GM12878 (cell line): ENCODE results near the gene KRTAP9-1. TPM values are rescaled to one million over a fixed set of nuclear protein-coding genes. Genes with fewer than 3 reads are reported as not detected.

Experiments
- ATAC-seq: fragments of 200-7000 bp; cut with Tn5 transposase; 3 replicates; pipeline ENCODE4 v1.9.1; 2020; ENCODE audit warnings: mild to moderate bottlenecking, moderate library complexity
- BruUV-seq: library from RNA; stranded (reverse); fragments of 400-500 nt; replicated peaks from 2 replicates; lab custom pipeline; 2021; lab: Mats Ljungman, UMichigan
- CTCF ChIA-PET: fragments of 300-600 bp; sonication (Branson Sonifier 250); formaldehyde crosslinking; extraction: SDS; loops from one replicate; lab custom pipeline; 2021; ENCODE audit warnings: inconsistent platforms; lab: Yijun Ruan, JAX
- POLR2A ChIA-PET: fragments of 350-600 bp; formaldehyde crosslinking; extraction: SDS; loops from one replicate; lab custom pipeline; 2021; ENCODE audit warnings: inconsistent platforms; lab: Charles Lee
- RAD21 ChIA-PET: fragments of 300-600 bp; sonication (Branson Sonifier 250); formaldehyde crosslinking; loops from one replicate; lab custom pipeline; 2023; ENCODE audit warnings: antibody characterized with exemption; ENCODE audit not compliant: unreplicated experiment; lab: Charles Lee
- SMC1A ChIA-PET: fragments of 300-600 bp; sonication (Branson Sonifier 250); formaldehyde crosslinking; loops from one replicate; lab custom pipeline; 2023; ENCODE audit not compliant: unreplicated experiment, uncharacterized antibody; lab: Charles Lee
- DNase-seq: peaks from one replicate; pipeline ENCODE4 v3.0.0-alpha.2; 2011; ENCODE audit warnings: low read depth, low spot score
- FAIRE-seq: peaks from 3 replicates; lab custom pipeline; 2011; peaks lifted over from hg19 to GRCh38; lab: Jason Lieb, UNC
- H2AFZ ChIP-seq: 2 replicates; pipeline ENCODE4 v1.6.0; 2011; ENCODE audit warnings: low read depth, low read length, control low read depth; ENCODE audit not compliant: control insufficient read depth
- H3K27ac ChIP-seq: 2 replicates; pipeline ENCODE4 v1.5.1; 2011; ENCODE audit warnings: control low read depth; ENCODE audit not compliant: control insufficient read depth, insufficient read depth
- H3K27me3 ChIP-seq, 2 experiments: replicated peaks in 1 of 2; 2 replicates each; pipeline versions ENCODE4 v1.6.0 to v1.6.1; 2011; ENCODE audit warnings: low read length in 1 of 2; ENCODE audit not compliant: control insufficient read depth in 2 of 2, insufficient read depth in 2 of 2
- H3K36me3 ChIP-seq, 2 experiments: 2 replicates each; pipeline ENCODE4 v1.5.1; 2011; ENCODE audit warnings: low read length in 1 of 2; ENCODE audit not compliant: control insufficient read depth in 2 of 2, insufficient read depth in 2 of 2
- H3K4me1 ChIP-seq: 2 replicates; pipeline ENCODE4 v1.6.1; 2011; ENCODE audit warnings: mild to moderate bottlenecking, low read length, moderate library complexity, mixed read lengths; ENCODE audit not compliant: control insufficient read depth, insufficient read depth
- H3K4me2 ChIP-seq: 2 replicates; pipeline ENCODE4 v1.6.0; 2011; ENCODE audit warnings: control low read depth; ENCODE audit not compliant: control insufficient read depth, insufficient read depth
- H3K4me3 ChIP-seq: fragments of 200-600 bp; sonication (generic); 2 replicates; pipeline ENCODE4 v1.5.1; 2016
- H3K79me2 ChIP-seq: 2 replicates; pipeline ENCODE4 v1.6.0; 2011; ENCODE audit warnings: low read length; ENCODE audit not compliant: control insufficient read depth, insufficient read depth
- H3K9ac ChIP-seq: 2 replicates; pipeline ENCODE4 v1.8.0; 2011; ENCODE audit warnings: low read length, control low read depth, mixed read lengths; ENCODE audit not compliant: control insufficient read depth, insufficient read depth
- H3K9me3 ChIP-seq: replicated peaks from 3 replicates; pipeline ENCODE4 v1.5.1; 2011; ENCODE audit warnings: mild to moderate bottlenecking, low read length; ENCODE audit not compliant: control insufficient read depth, insufficient read depth
- H4K20me1 ChIP-seq: 2 replicates; pipeline ENCODE4 v1.6.0; 2011; ENCODE audit not compliant: control insufficient read depth, insufficient read depth
- BHLHE40 ChIP-seq, 2 experiments: fragments of 450-650 bp in 1 of 2; IDR thresholded peaks; 2 replicates each; pipeline ENCODE4 v1.6.1; 2011 to 2017; ENCODE audit warnings: low read depth in 2 of 2, borderline replicate concordance in 1 of 2, improper control_type of control experiment in 1 of 2, low read length in 1 of 2, mild to moderate bottlenecking in 1 of 2
- ELK1 ChIP-seq: IDR thresholded peaks from 2 replicates; pipeline ENCODE4 v1.6.1; 2012; ENCODE audit warnings: low read depth, low read length, improper control_type of control experiment
- FOXK2 ChIP-seq: fragments of 450-650 bp; IDR thresholded peaks from 2 replicates; pipeline ENCODE4 v1.6.1; 2017; ENCODE audit warnings: mild to moderate bottlenecking, moderate library complexity
- HDAC2 ChIP-seq: fragments of 200-600 bp; sonication (generic); IDR thresholded peaks from 2 replicates; pipeline ENCODE4 v1.6.1; 2017
- YY1 ChIP-seq: IDR thresholded peaks from 2 replicates; pipeline ENCODE4 v1.6.1; 2011; ENCODE audit warnings: low read depth, mild to moderate bottlenecking, low read length
- ZBTB40 ChIP-seq: fragments of 450-650 bp; IDR thresholded peaks from 2 replicates; pipeline ENCODE4 v1.6.1; 2016; ENCODE audit warnings: mild to moderate bottlenecking, moderate library complexity, borderline replicate concordance
- ZNF622 ChIP-seq: fragments of 450-650 bp; IDR thresholded peaks from 2 replicates; pipeline ENCODE4 v1.6.1; 2017; ENCODE audit warnings: mild to moderate bottlenecking, inconsistent platforms
- WGBS: methylation state at CpG from one replicate; pipeline ENCODE4 v1.1.6; 2016; ENCODE audit warnings: low lambda C conversion rate; ENCODE audit not compliant: insufficient replicate concordance, insufficient coverage; ENCODE audit errors: missing lambda C conversion rate; 5-methylcytosine and 5-hydroxymethylcytosine counted together
- in situ Hi-C: fragments of 300-500 bp; cut with MboI; formaldehyde crosslinking; loops from 9 replicates; pipeline ENCODE4 v1.14.3; 2018; ENCODE audit warnings: mixed read lengths
- intact Hi-C: fragments of 100-400 bp; cut with micrococcal nuclease; formaldehyde crosslinking; loops from one replicate; pipeline ENCODE4 v1.14.2; 2022; ENCODE audit not compliant: unreplicated experiment
- polyA plus RNA-seq, 11 experiments: library from polyadenylated mRNA; depleted of rRNA in 4 of 11; unstranded in 6 of 11; stranded (reverse) in 5 of 11; fragments of >200 nt; fragmentation: Nextera tagmentation in 4 of 11; fragmentation: Illumina TruSeq in 1 of 11; extraction: Ambion mirVana in 4 of 11; extraction: Trizol in 1 of 11; gene quantifications; 1 replicate in 1 of 11; 2 replicates in 10 of 11; pipeline versions ENCODE4 v1.2.1 to v1.2.3, GENCODE V29; 2011 to 2016; ENCODE audit warnings: inconsistent platforms in 2 of 11, missing spikeins in 2 of 11, low read depth in 1 of 11
- total RNA-seq, 4 experiments: library from RNA; depleted of rRNA in 3 of 4; stranded (reverse); fragments of >200 nt in 3 of 4; fragmentation: Illumina TruSeq in 1 of 4; extraction: Trizol in 1 of 4; gene quantifications; 2 replicates each; pipeline versions ENCODE4 v1.2.1 to v1.2.3, GENCODE V29; 2013 to 2021

Gene KRTAP9-1
- total and polyA plus RNA-seq, 10 of the 15 experiments (the other 5 are each of a cell fraction or from before 2014, with no cell fraction given) = not detected

- SMC1A ChIA-PET = no interaction called here
- CTCF ChIA-PET = no interaction called here
- Histone ChIP-seq H4K20me1 (no peaks in the 10 kb centered on the region), H3K79me2 (no peaks in the 10 kb centered on the region)
- POLR2A ChIA-PET = no interaction called here
- in situ Hi-C loops = no loop called here
- TF ChIP-seq BHLHE40 (IDR thresholded peaks at IDR 0.05; ENCODE audit: borderline replicate concordance in 1 of 2, low read depth in 2 of 2, low read length in 1 of 2) (no peak), FOXK2 (no peak), HDAC2 (no peak), ZBTB40 (no peak), ZNF622 (no peak), ELK1 (no peak), YY1 (no peak)
- TF ChIP-seq, all 136 proteins: peak for 0
- no peak overlapping the region for H3K4me2 ChIP-seq
- no peak for DNase-seq
- WGBS = 14% methylated on average over 7 of the region's 7 CpGs
- no TSS peak for BruUV-seq
- no peak for FAIRE-seq
- ATAC-seq = no peak
- no peak overlapping the region for H3K4me3 ChIP-seq
- H3K27me3 ChIP-seq = no peaks in the 10 kb centered on the region; a peak in 1 of 4 replicates
- no peak overlapping the region for H2AFZ ChIP-seq
- no peak overlapping the region for H3K27ac ChIP-seq
- intact Hi-C loops = no loop called here
- H3K9me3 ChIP-seq = no peaks in the 10 kb centered on the region
- H3K36me3 ChIP-seq = no peaks in the 10 kb centered on the region
- H3K9ac ChIP-seq = no peak overlapping the region
- no peaks in the 10 kb centered on the region for H3K4me1 ChIP-seq
- RAD21 ChIA-PET = no interaction called here
Measured at GRCh38 chr17:41212524-41213169, 23.0 kb downstream of the KRTAP9-1 start.
